ENCODE results near the gene PARD3B. TPM values are rescaled to one million over a fixed set of nuclear protein-coding genes. Genes with fewer than 3 reads are reported as not detected.

PARD3B gene
- total and polyA plus RNA-seq, 2 of the 4 experiments (the other 2 are of a cell fraction) = 3.3 to 15.6 TPM

- CTCF ChIA-PET = no interaction called here
- Histone ChIP-seq H2BK15ac (ENCODE audit: low read depth, low read length) (no peak overlapping the region), H2BK20ac (ENCODE audit: low read depth, low read length) (no peak overlapping the region), H4K91ac (ENCODE audit: insufficient read depth, low read depth, low read length) (no peak overlapping the region), H4K20me1 (ENCODE audit: insufficient read depth, low read length) (no peaks in the 10 kb centered on the region), H3K23ac (ENCODE audit: low read depth, low read length) (no peak overlapping the region), H3K14ac (replicated peaks; ENCODE audit: low read depth, low read length) (no peak overlapping the region), H3K9me3 (ENCODE audit: control insufficient read depth, insufficient read depth, low read length) (no peaks in the 10 kb centered on the region), H3K18ac (ENCODE audit: low read depth, low read length) (no peak overlapping the region), H3K27me3 (ENCODE audit: control insufficient read depth, insufficient read depth, low read length) (no peaks in the 10 kb centered on the region), H3K56ac (ENCODE audit: extremely low read depth, insufficient read depth, low read length) (no peak overlapping the region), H3K4me1 (ENCODE audit: control insufficient read depth, insufficient read depth, low read length) (no peaks in the 10 kb centered on the region), H2BK120ac (ENCODE audit: low read depth, low read length) (no peak overlapping the region), H4K5ac (ENCODE audit: low read depth, low read length) (no peak overlapping the region), H2AK5ac (ENCODE audit: low read depth, low read length) (no peak overlapping the region), H2BK5ac (ENCODE audit: low read depth, low read length, poor library complexity, severe bottlenecking) (no peak overlapping the region), H4K8ac (ENCODE audit: low read depth in 2 of 2, low read length in 2 of 2) (no peak overlapping the region), H3K4ac (ENCODE audit: low read depth, low read length) (no peak overlapping the region), H3K9ac (ENCODE audit: low read depth, low read length) (no peak overlapping the region), H2AFZ (replicated peaks; ENCODE audit: low read length, poor library complexity) (no peak overlapping the region), H3K4me3 (ENCODE audit: insufficient read depth, low read depth, low read length) (no peak overlapping the region), H3K4me2 (ENCODE audit: low read depth, low read length) (no peak overlapping the region), H3K9me1 (ENCODE audit: insufficient read depth, low read length) (no peaks in the 10 kb centered on the region), H3K36me3 (ENCODE audit: control insufficient read depth, insufficient read depth, low read length) (no peaks in the 10 kb centered on the region), H3K27ac (ENCODE audit: insufficient read depth, low read length) (no peak overlapping the region), H3K79me1 (ENCODE audit: low read depth in 1 of 2, low read length in 2 of 2) (no peaks in the 10 kb centered on the region), H2AK9ac (replicated peaks; ENCODE audit: low read depth, low read length, poor library complexity) (no peak overlapping the region)
- WGBS, 2 experiments (ENCODE audit: extremely low coverage in 2 of 2, insufficient read length in 1 of 2) = no CpG with 5 or more reads among the region's 3 CpGs
- in situ Hi-C loops (cut with MboI; ENCODE audit: low sequenced_read_pairs) (no loop called here), intact Hi-C loops (cut with micrococcal nuclease) (no loop called here), dilution Hi-C loops (cut with HindIII; ENCODE audit: low sequenced_read_pairs, unreplicated experiment) (no loop called here)
- TF ChIP-seq NFE2L2 (IDR thresholded peaks at IDR 0.05; ENCODE audit: low read depth, low read length) (no peak), RCOR1 (IDR thresholded peaks at IDR 0.05; ENCODE audit: insufficient replicate concordance, low read length) (no peak), BHLHE40 (IDR thresholded peaks at IDR 0.05; ENCODE audit: low read depth, low read length) (no peak), ELK1 (IDR thresholded peaks at IDR 0.05; ENCODE audit: borderline replicate concordance, low read depth, low read length) (no peak), CEBPB (IDR thresholded peaks at IDR 0.05; ENCODE audit: low read depth, low read length) (no peak), SMC3 (IDR thresholded peaks at IDR 0.05; ENCODE audit: low read depth, low read length) (no peak), POLR2A (IDR thresholded peaks at IDR 0.05; ENCODE audit: low read depth, low read length) (no peak), MAZ (IDR thresholded peaks at IDR 0.05; ENCODE audit: borderline replicate concordance, low read depth, low read length) (no peak), FOS (IDR thresholded peaks at IDR 0.05; ENCODE audit: low read depth, low read length) (no peak), USF2 (IDR thresholded peaks at IDR 0.05; ENCODE audit: low read depth, low read length) (no peak), RAD21 (IDR thresholded peaks at IDR 0.05; ENCODE audit: low read length) (no peak), RFX5 (IDR thresholded peaks at IDR 0.05; ENCODE audit: low read depth, low read length) (no peak)
- POLR2A ChIA-PET (ENCODE audit: unreplicated experiment) = interaction anchor here (0.6 kb wide), 1 partner anchor 1030 kb away, joined by 3 read pairs; no protein-coding TSS in a partner anchor
- BruUV-seq (replicated peaks) = no TSS peak
- DNase-seq (no peak), ATAC-seq (ENCODE audit: low read depth) (no peak)
Measured at GRCh38 chr2:205237524-205237923, 692.2 kb downstream of the PARD3B start.
